Measurements from ENCODE around the gene RP9.
A peak's percentile ranks its signal among the peaks of the same experiment; 100 is the strongest.

RP9 gene

DNA sequence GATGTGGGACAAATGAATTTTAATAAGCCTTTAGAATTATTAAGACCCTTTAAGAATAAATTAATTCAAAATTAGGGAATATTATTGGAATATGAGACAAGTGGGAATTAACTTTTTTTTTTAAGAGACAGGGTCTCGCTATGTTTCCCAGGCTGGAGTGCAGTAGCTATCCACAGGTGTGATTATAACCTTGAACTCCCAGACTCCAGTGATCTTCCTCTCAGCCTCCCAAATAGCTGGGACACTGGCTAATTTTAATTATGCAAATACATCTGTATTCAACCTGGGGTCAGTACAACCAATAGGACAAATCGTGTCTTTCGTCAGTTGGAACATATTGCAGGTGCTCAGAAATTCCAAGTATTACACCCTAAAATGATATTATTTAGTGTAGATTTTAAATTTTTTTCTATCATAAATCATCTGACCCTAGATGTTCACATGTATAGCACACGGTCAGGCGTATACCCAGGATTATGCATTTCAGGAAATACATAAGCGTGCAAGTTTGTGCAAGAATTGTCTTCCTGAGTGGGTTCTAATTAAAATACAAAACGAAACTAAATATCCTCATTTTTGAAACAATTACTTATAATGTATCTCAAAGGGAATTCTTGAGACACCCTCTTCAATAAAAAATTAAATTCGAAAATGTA is 47.8 kb downstream of the RP9 start:
- peak; percentile 40 for DNase-seq

DNA sequence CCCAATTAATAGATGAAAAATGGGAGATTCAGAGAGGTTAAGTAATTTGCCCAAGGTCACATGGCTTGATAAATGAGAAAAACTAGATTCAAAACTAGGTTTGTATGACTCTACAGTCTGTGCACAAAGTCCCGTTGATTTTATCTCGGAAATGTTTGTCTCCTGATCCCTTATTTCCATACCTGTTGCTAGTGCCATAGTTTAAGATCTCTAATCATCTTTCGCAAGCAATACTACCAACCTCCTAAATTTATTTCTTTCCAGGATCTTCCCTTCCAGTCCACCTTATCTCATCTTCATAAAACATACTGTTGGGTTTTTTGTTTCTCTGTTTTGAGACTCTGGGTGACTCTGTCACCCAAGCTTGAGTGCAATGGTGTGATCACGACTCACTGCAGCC is 49.6 kb downstream of the RP9 start:
- DNase-seq, result no peak

- DNase-seq, result no peak
Observed at GRCh38 chr7:33055158-33055557, 54.0 kb downstream of the RP9 start.

GRCh38 chr7:33054261-33054964 is 54.8 kb downstream of the RP9 start:
- peak; percentile 80 for DNase-seq

DNA sequence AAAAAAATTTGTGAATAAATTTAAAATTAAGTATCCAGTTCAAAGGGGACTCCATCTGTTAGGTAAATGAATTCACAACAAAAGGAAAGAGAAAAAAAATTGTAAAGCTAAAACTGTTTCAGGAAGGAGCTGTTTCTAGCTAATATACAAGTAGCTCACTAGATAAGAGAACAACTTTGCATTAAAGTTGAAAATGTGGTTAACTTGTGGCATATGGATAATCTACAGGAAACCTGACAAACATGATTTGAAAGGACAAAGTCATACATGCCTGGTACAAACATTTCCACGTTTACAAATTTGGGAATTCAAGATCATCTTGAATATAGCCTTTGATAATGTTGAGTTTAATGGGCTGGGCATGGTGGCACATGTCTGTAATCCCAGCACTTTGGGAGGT is 55.5 kb downstream of the RP9 start:
- DNase-seq, result peak; percentile 92

GRCh38 chr7:33050535-33051318 is 58.5 kb downstream of the RP9 start:
- peak; percentile 81 for DNase-seq

DNA sequence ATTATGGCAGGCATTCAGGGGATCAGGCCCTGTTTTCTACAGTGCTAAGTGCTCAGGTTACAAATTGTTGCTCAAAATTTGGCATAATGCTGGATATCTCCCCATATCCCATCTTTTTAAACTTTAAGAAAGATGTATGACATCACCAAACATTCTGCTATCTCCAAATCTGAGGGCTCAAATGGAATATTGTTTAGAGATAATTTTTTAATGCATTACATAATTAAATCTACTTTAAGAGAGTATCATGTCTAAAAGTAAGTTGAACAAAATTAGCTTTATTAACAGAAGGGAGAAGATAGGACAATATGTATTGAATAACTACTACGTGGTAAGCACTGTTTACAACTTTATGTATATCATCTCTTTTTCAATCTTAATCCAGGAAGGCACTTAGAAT is 60.5 kb downstream of the RP9 start:
- no peak for DNase-seq

DNA sequence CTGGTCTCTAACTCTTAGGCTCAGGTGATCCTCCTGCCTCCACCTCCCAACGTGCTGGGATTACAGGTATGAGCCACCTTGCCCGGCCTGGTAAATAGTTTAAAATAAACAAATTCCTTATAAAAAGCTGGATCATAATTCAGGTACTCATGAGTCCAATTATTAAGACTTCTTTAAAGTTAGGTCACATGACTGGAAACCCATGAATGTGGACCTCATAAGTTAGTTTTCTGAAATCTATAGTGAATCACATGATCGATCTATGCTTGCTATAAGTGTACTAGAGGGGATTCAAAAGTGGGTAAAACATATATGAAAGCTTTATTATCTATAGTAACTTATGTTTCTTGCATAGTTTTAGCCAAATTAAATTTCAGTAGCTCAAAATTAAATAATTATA is 60.9 kb downstream of the RP9 start:
- no peak for DNase-seq

- DNase-seq, result no peak
Observed at GRCh38 chr7:33044986-33045385, 64.2 kb downstream of the RP9 start.
